PC-9 (cell line): Measurements from ENCODE around the gene ERGIC1. TPM values are rescaled to one million over a fixed set of nuclear protein-coding genes. Genes with fewer than 3 reads are reported as not detected.

Experiments used
- BruUV-seq: library from RNA; stranded (reverse); fragments of 400-500 nt; replicated peaks from 2 replicates; lab custom pipeline; 2021; lab: Mats Ljungman, UMichigan
- CTCF ChIA-PET: fragments of 300-600 bp; sonication (Branson Sonifier 250); formaldehyde crosslinking; loops from one replicate; lab custom pipeline; 2022; ENCODE audit warnings: antibody characterized with exemption; lab: Charles Lee
- POLR2A ChIA-PET: fragments of 300-600 bp; sonication (Branson Sonifier 250); formaldehyde crosslinking; loops from one replicate; lab custom pipeline; 2022; ENCODE audit warnings: antibody characterized with exemption; ENCODE audit not compliant: unreplicated experiment; lab: Charles Lee
- DNase-seq, 2 experiments: peaks; one replicate each; pipeline versions ENCODE4 v3.0.0 to v3.0.0-alpha.2; 2015 to 2022; ENCODE audit warnings: mixed read lengths in 1 of 2
- H2AFZ ChIP-seq: fragments of 200-600 bp; sonication (generic); 2 replicates; pipeline ENCODE4 v1.8.1; 2017; ENCODE audit warnings: antibody characterized with exemption
- H3F3A ChIP-seq: fragments of 200-600 bp; sonication (generic); 2 replicates; pipeline ENCODE4 v1.8.1; 2017; ENCODE audit warnings: antibody characterized with exemption, mild to moderate bottlenecking, low read depth; ENCODE audit not compliant: insufficient read depth
- H3K27ac ChIP-seq: fragments of 200-600 bp; sonication (generic); 2 replicates; pipeline ENCODE4 v1.6.1; 2016; ENCODE audit warnings: mixed run types
- H3K27me3 ChIP-seq: fragments of 200-600 bp; sonication (generic); 2 replicates; pipeline ENCODE4 v1.6.1; 2016; ENCODE audit warnings: low read depth, mixed run types; ENCODE audit not compliant: insufficient read depth
- H3K36me3 ChIP-seq: fragments of 200-600 bp; sonication (generic); 2 replicates; pipeline ENCODE4 v1.6.1; 2016; ENCODE audit warnings: low read depth, mixed run types
- H3K4me1 ChIP-seq: fragments of 200-600 bp; sonication (generic); replicated peaks from 2 replicates; pipeline ENCODE4 v1.6.1; 2016; ENCODE audit warnings: mixed run types; ENCODE audit not compliant: insufficient read depth
- H3K4me2 ChIP-seq: fragments of 200-600 bp; sonication (generic); 2 replicates; pipeline ENCODE4 v1.6.1; 2017; ENCODE audit warnings: mixed run types
- H3K4me3 ChIP-seq: fragments of 200-600 bp; sonication (generic); 2 replicates; pipeline ENCODE4 v1.6.1; 2016; ENCODE audit warnings: mixed run types
- H3K79me2 ChIP-seq: fragments of 200-600 bp; sonication (generic); 2 replicates; pipeline ENCODE4 v1.6.1; 2017; ENCODE audit warnings: low read depth, mixed run types
- H3K9me2 ChIP-seq: fragments of 200-600 bp; sonication (generic); 2 replicates; pipeline ENCODE4 v1.8.1; 2017; ENCODE audit warnings: mild to moderate bottlenecking; ENCODE audit not compliant: insufficient read depth
- H3K9me3 ChIP-seq: fragments of 200-600 bp; sonication (generic); 2 replicates; pipeline ENCODE4 v1.8.1; 2016; ENCODE audit warnings: low read depth; ENCODE audit not compliant: insufficient read depth
- H4K20me1 ChIP-seq: fragments of 200-600 bp; sonication (generic); 2 replicates; pipeline ENCODE4 v1.8.1; 2017; ENCODE audit not compliant: insufficient read depth
- CTCF ChIP-seq: fragments of 200-600 bp; sonication (generic); conservative IDR thresholded peaks from 2 replicates; pipeline ENCODE4 v1.6.1; 2017; ENCODE audit warnings: mixed run types, antibody characterized with exemption, mild to moderate bottlenecking, moderate library complexity
- EZH2 ChIP-seq: fragments of 200-600 bp; sonication (generic); IDR thresholded peaks from 2 replicates; pipeline ENCODE4 v1.8.0; 2017; ENCODE audit warnings: antibody characterized with exemption, low read depth
- intact Hi-C: fragments of 100-400 bp; cut with micrococcal nuclease; formaldehyde crosslinking; loops from one replicate; pipeline ENCODE4 v1.10.0; 2022; ENCODE audit not compliant: unreplicated experiment
- total RNA-seq: library from RNA; stranded (reverse); gene quantifications from 2 replicates; pipeline ENCODE4 v1.2.3, GENCODE V29; 2021

Gene ERGIC1
- total RNA-seq, 1 experiment from 2014 or later = 159 TPM

GRCh38 chr5:172881691-172882370 lies 47.8 kb downstream of the ERGIC1 start:
- peaks cover 47% of the 10 kb centered on the region for H3K4me1 ChIP-seq
- peaks cover 45% of the 10 kb centered on the region for H3K79me2 ChIP-seq
- no peaks in the 10 kb centered on the region for H3K27me3 ChIP-seq
- H3K9me2 ChIP-seq = no peaks in the 10 kb centered on the region
- peak overlapping the region; percentile 28; the same call in 1 of the 2 replicates for H3K4me3 ChIP-seq
- no peaks in the 10 kb centered on the region for H4K20me1 ChIP-seq
- peaks cover 26% of the 10 kb centered on the region for H3F3A ChIP-seq
- POLR2A ChIA-PET = interaction anchor here (0.6 kb wide), 1 partner anchor 51 kb away, joined by 3 read pairs; no protein-coding TSS in a partner anchor
- peak; percentile 69 to 97 for DNase-seq
- no TSS peak for BruUV-seq
- H2AFZ ChIP-seq = no peak overlapping the region
- no peaks in the 10 kb centered on the region for H3K9me3 ChIP-seq
- CTCF ChIA-PET = interaction anchor here (0.5 to 0.8 kb wide), 3 partner anchors 23 to 885 kb away, joined by 4 to 5 read pairs (median 4); no protein-coding TSS in a partner anchor
- intact Hi-C loops = no loop called here
- peak overlapping the region; percentile 95 for H3K27ac ChIP-seq
- no peak for TF ChIP-seq CTCF
- no peak for TF ChIP-seq EZH2
- H3K36me3 ChIP-seq = 0 out of 2 replicates have a peak, but pooled peaks cover 10% of the 10 kb centered on the region
- peak overlapping the region; percentile 65 for H3K4me2 ChIP-seq

GRCh38 chr5:172883066-172883465 lies 49.0 kb downstream of the ERGIC1 start:
- BruUV-seq = no TSS peak
- Histone ChIP-seq H2AFZ (no peak overlapping the region), H3K27ac (peak overlapping the region; percentile 95), H3K9me2 (no peaks in the 10 kb centered on the region), H3K9me3 (no peaks in the 10 kb centered on the region), H3K79me2 (peaks cover 51% of the 10 kb centered on the region), H3K27me3 (no peaks in the 10 kb centered on the region), H3K36me3 (0 out of 2 replicates have a peak, but pooled peaks cover 10% of the 10 kb centered on the region), H3K4me3 (no peak overlapping the region), H3K4me2 (no peak overlapping the region), H4K20me1 (no peaks in the 10 kb centered on the region), H3F3A (peaks cover 34% of the 10 kb centered on the region), H3K4me1 (peaks cover 58% of the 10 kb centered on the region)
- no peak for TF ChIP-seq CTCF
- TF ChIP-seq EZH2 = no peak
- DNase-seq = no peak
- ChIA-PET POLR2A (no interaction called here), CTCF (no interaction called here)
- intact Hi-C loops = no loop called here

GRCh38 chr5:172885597-172886340 lies 51.7 kb downstream of the ERGIC1 start:
- TF ChIP-seq EZH2 = no peak
- no peak for TF ChIP-seq CTCF
- Histone ChIP-seq H3K4me2 (peak overlapping the region; percentile 74), H4K20me1 (no peaks in the 10 kb centered on the region), H3K9me3 (no peaks in the 10 kb centered on the region), H2AFZ (no peak overlapping the region), H3K4me3 (no peak overlapping the region), H3K27ac (peak overlapping the region; percentile 98), H3K4me1 (peaks cover 54% of the 10 kb centered on the region), H3K27me3 (no peaks in the 10 kb centered on the region), H3K79me2 (peaks cover 51% of the 10 kb centered on the region), H3K36me3 (peaks cover 25% of the 10 kb centered on the region; the same call in 1 of the 2 replicates), H3F3A (peaks cover 31% of the 10 kb centered on the region), H3K9me2 (no peaks in the 10 kb centered on the region)
- ChIA-PET POLR2A (no interaction called here), CTCF (no interaction called here)
- no TSS peak for BruUV-seq
- no peak for DNase-seq
- intact Hi-C loops = no loop called here
